HG02678 (cell line): Measurements from ENCODE around the gene ADARB1.

Source experiments
- ATAC-seq: cut with Tn5 transposase; IDR thresholded peaks from one replicate; pipeline ENCODE4 v1.9.1; 2021; ENCODE audit warnings: mild to moderate bottlenecking, moderate library complexity; ENCODE audit not compliant: unreplicated experiment

ADARB1 gene

DNA sequence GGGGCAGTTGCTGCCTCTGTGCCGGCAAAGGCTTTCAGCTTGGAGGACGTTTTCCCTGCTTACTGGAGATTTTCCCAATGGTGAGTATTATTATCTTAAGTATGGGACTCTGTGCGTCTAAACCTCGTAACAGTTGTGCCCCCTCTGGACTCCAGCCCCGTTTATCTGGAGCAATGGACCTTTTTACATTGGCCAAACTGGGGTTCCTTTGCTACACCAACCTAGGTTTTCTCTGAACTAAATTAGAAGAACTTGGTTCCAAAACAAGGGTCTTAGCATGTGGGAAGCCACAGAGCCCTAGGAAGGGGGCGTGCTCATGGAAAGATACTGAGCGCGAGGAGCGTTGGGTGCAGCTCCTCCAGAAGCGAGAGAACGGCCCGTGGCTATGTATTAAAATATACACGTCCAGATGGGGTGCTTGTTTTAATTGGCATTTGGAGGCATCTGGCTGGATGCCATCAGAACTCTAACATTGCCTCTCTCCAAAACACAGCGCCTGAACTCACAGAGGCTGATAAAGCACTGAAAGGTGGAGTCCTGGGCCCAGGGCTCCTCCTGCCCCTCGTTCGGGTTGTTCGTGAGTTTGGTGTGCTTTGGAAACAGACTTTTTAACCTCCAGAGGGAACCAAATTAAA, 184.9 kb downstream of the ADARB1 start:
- no peak for ATAC-seq

DNA sequence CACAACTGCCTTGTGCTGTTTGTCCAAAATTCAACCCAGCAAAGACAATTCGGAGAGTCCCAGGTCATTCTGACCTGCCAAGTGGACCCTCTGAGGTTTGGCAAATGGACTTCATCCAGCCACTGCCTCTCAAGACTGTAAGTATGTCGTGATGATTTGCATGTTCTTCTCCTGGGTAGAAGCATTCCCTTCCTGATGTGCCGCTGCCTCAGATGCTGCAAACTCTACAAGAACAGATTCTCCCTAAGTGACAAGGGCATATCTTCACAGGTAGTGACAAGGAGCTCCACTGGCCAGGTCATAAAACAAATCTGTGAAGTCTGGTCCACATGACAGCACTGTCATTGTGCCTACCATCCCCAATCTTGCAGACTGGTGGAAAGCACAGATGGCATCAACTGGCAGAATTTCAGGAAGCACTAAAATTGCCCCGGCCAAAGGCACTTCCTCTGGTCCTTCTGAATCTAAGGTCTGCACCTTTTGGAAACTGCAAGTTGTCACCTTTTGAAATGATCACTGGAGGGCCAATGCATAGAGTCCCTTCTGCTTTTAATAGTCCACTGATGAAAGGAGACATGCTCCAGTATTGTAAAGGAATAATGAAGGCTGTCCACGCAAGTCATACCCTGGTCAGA, 185.9 kb downstream of the ADARB1 start:
- ATAC-seq: no peak

DNA sequence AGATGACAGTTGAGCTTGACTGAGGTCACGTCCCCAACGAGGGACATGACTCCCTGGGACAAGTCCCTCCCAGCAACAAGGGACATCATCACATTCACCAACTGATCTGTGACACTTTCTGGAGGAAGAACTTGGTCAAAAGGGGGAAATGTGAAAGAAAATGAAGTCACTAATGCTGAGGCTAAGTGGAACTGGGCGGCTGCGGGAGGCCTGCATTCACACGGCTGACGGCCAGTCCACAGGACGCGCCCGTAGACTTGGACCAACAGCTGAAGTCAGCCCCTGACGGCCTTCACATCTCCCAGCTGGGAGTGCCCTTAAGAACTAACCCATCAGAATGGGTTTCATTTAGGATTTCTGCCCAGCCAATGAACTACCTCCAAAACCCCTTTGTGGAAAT, 186.7 kb downstream of the ADARB1 start:
- ATAC-seq: no peak

DNA sequence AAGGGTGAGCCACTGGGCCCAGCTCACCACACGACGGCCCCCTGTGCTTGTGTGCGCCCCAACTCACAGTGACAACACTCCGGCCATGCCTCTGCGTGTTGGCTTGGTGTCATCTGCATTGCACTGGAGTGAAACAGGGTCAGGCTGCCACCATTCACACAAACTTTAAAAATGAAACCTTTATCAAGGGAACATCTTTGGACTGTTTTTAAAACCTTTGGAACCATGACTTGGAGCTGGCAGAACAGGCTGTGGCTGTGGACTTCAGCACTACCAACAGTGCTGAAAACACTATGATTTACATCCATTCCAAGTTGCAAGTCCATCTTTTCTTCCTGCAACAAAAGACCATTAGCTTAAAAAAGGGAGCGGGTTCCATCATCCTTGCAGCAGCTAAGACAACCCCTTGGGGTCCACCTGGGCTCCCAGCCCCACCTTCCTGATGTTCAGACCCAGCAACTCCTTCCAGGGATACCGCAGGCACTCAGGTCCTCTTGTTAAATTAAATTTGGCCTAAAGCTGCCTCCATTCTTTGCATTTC, 187.7 kb downstream of the ADARB1 start:
- no peak for ATAC-seq

DNA sequence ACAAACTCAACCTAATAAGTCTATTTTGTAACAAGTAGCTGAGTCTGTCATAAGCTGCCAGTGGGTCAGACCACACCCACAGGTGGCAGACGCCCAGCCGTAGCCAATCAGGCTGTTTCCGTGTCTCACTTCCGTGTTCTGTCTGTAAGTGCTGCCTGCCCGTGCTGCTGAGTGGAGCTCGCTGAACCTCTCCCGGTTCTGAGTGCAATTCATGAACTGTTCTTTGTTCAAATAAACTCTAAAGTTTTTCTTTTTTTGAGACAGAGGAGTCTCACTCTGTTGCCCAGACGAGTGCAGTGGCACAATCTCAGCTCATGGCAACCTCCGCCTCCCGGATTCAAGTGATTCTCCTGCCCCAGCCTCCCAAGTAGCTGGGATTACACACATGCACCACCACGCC, 188.2 kb downstream of the ADARB1 start:
- ATAC-seq: no peak

DNA sequence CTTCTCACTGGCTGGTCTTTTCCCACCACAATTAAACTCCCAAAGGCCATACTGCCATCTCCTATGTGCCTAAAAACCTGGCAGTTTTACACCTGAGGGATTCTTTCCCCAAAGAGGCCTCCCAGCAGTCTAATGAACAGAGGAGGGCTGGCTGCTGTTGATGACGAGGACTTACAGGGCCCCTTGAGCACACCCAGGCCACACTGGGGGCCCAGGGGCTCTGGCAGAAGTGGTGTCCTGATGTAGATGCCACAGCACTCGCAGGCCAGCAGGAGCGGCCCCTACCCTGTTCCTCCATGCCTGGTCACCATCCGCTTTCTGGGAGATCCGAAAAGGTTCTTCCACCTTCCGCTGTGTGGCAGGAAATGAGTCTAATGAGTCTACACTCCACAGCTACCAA, 189.2 kb downstream of the ADARB1 start:
- ATAC-seq: no peak

DNA sequence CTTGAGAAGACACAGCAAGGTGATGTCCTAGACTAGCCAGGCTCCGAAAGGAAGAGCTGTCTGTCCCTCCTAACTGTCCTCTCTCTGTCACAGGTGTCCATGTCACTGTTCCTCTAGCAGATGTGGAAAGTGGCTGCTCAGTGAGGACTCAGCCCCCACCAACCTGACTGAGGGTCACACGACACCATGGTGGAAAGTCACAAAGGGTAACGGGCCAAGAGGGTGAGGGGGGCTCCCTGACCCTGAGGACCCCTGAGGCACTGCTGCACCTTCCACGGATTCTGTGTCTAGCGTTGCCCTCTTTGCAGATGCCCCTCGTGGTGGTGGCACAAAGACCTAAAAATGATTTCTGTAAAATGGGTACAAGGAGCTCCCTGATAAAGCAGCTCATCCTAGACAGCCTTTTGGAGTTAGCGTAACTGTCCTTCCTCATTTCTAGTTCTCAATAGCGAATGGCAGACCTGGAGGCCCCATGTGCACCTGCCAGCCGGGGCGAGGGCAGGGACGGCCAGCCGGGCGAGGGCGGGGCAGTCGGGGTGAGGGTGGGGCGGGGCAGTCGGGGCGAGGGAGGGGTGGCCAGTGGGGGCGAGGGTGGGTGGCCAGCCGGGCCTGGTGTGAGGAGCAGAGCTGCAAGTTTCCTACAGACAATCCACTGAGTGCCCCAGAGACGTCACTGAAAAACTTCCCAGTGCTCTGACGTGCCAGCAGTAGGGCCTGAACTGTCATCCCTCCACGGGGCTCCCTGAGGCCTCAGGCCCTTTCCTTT, 189.9 kb downstream of the ADARB1 start:
- no peak for ATAC-seq

DNA sequence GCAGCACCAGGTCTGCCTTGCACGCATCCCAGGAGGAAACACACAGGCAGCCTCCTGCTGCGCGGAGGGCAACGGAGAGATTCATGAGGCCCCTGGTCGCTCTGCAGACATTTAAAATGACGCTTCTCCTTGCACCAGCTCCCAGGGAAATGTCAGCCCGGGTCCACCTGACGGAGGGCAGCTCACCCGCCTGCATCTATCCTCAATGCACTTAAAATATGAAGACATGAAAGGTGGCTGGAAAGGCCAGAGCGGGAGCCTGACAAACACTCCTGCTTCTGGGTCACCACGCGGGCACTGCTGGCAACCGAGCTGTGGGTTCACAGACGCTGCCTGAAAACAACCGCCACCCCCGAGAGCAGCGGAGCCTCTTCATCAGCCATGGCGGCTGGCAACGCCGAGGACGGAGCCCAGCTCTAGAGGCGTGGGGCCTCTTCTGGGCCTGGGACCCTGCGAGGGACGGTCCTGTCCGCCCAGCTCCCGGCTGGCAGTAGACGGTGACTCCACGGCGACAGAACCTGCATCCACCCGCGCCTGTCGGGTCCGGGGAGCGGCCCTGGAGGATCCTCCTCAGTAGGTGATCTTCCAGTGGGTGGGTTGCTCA, 190.6 kb downstream of the ADARB1 start:
- ATAC-seq: no peak

DNA sequence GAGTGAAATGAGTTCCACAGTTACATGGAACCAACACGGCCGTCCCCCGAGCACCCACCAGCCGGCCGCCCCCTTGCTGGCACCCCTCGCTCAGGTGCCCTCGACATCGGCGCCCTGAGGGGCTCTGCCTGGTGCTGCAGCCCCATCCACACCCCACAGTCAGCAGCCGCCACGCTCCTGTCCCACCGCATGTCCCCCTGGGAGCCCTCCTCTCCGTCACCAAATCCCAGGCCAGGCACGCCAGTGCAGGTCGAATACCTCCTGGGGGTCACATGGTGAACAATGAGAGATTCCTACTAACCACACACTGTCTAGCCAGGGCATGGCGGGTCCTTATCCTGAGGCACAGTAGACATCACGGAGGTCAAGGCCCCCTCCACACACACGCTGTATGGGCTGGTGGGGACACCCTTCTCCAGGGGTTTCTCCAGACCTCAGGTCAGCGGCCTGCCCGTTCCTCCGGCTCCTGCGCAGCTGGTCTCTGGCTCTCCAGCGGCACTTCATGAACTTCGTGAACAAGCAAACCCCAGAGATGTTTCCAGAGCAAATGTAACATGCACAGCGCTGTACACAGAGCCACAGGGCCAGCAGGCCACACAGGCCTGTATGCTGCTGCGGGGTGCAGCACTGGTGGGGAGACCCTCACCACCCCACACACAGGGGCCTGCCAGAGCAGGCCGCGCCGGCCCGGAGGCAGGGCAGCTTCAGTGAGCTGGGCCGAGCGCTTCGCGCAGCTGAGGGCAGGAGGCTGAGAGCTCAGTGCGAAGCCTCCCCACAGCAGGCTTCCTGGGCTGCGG, 191.5 kb downstream of the ADARB1 start:
- no peak for ATAC-seq

DNA sequence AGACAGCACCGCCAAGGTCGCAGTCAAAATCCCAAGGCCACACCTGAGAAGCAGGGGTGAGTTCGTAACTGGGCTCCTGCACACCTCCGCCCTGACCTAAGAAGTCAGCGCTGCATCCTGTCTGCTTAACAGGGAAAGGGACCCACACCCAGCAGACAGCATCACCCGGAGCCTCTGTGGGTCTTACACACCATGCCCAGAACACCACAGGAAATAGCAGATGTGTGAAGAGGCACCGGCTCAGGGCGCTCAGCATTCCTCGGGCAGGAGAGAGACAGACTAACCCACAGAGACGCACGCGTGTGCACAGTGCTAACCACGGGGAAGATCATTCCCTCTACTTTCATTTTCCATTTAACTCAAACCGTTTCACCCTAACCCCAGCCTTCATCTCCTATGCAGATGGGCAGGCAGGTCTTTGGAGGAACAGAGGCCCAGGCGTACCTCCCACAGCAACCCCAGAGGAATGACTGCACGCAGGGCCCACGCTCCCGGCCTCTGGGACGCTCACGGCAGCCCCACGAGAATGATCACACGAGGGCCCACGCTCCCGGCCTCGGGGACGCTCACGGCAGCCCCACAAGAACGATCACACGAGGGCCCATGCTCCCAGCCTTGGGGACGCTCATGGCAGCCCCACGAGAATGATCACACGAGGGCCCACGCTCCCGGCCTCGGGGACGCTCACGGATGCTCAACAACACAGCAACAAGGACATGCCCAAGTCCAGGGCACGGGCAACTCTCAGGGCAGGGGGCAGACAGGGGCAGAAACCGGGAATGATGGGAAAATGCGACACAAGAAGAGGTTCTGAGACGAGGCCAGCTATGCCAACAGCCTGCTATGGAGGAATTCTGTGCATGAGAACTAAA, 192.4 kb downstream of the ADARB1 start:
- ATAC-seq: no peak

DNA sequence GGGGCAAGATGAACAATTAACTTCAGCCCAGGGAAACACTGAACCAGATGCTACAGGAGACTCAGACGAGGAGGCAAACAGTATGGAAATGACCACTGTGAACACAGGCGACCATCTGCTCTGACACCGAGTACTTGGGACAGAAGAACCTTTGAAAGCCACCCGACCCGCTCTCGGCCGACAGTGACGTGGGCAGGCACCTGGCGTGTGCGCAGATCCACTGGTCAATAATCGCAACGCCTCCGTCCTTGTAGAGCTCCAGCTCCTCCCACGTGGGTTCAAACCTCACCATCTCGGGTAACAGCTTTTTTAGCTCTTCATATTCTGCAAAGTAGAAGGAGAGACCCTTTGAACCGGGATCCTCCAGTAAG, 193.0 kb downstream of the ADARB1 start:
- ATAC-seq: no peak

DNA sequence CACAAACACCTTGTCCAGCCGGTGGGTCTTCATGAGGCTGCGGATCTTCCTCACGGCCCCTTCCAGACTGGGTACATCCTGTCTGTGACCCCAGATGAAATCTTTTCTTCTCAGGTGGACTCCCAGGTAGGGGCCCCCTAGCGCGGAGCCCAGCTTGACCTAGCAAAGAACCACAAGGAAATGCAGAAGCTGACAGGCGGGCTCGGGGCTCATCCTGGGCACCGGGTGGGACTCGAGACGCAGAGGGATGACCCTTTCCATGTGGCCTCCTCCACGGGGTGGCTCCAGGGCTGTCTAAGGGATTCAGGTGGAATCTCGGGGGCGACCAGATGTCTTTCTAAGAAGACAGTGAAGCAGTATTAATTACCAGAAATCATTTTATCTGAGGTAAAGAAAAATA, 195.5 kb downstream of the ADARB1 start:
- ATAC-seq: no peak

DNA sequence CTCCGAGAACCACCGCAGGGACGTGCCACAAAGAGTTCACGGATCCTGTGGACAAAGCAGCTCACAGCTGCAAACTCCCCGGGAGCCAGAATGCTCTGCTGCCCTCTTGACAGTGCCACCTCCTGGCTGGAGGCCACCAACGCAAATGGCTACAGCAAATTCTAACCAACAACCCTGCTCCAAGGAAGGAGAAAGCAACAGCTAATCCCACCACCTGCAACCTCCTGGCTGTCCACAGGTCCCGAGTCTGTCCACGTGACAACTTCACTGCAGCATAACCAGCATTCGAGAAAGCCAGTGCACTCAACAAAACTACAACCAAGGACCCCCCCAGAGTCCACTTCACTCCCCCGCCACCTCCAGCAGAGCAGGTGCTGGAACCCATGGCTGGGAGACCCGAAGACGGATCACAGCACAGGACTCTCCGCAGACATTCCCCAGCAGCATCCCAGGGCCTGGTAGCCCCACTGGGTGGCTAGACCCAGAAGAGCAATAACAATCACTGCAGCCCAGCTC, 196.0 kb downstream of the ADARB1 start:
- no peak for ATAC-seq
